Upper lobe of left lung (tissue), 4 donors: ENCODE measurements around the gene FAM120AOS.

ENCODE experiments used
- POLR2AphosphoS5 ChIP-seq, 2 donors: sonication (generic); formaldehyde crosslinking; IDR thresholded peaks; one replicate each; pipeline ENCODE4 v1.5.1; 2017; ENCODE audit warnings: antibody characterized with exemption in 2 of 2
- TF ChIP-seq, protein P1 (sequence below), 6 experiments: fragments of 450-650 bp in 4 of 6; fragments of 200-600 bp in 2 of 6; sonication (generic) in 2 of 6; IDR thresholded peaks; one replicate each; pipeline ENCODE4 v1.5.1; 2016 to 2019; ENCODE audit warnings: antibody characterized with exemption in 6 of 6

GRCh38 chr9:93467062-93467416 lies 13.7 kb upstream of the FAM120AOS start:
- TF ChIP-seq, protein P1, sequence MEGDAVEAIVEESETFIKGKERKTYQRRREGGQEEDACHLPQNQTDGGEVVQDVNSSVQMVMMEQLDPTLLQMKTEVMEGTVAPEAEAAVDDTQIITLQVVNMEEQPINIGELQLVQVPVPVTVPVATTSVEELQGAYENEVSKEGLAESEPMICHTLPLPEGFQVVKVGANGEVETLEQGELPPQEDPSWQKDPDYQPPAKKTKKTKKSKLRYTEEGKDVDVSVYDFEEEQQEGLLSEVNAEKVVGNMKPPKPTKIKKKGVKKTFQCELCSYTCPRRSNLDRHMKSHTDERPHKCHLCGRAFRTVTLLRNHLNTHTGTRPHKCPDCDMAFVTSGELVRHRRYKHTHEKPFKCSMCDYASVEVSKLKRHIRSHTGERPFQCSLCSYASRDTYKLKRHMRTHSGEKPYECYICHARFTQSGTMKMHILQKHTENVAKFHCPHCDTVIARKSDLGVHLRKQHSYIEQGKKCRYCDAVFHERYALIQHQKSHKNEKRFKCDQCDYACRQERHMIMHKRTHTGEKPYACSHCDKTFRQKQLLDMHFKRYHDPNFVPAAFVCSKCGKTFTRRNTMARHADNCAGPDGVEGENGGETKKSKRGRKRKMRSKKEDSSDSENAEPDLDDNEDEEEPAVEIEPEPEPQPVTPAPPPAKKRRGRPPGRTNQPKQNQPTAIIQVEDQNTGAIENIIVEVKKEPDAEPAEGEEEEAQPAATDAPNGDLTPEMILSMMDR (IDR thresholded peaks at IDR 0.05): no peak
- no peak for TF ChIP-seq POLR2AphosphoS5 (IDR thresholded peaks at IDR 0.05)
